Tibial artery (tissue), 4 donors: Measurements from ENCODE around the gene EPHB3.

Source experiments
- DNase-seq, 2 donors: peaks; one replicate each; pipeline ENCODE4 v3.0.0-alpha.2; 2019
- H3K27ac ChIP-seq, 2 donors: fragments of 200-600 bp; sonication (generic) in 1 of 2; 1 replicate in 1 of 2; 2 replicates in 1 of 2; pipeline ENCODE4 v1.5.1; 2018 to 2019; ENCODE audit warnings: mild to moderate bottlenecking in 1 of 2
- H3K27me3 ChIP-seq, 2 donors: fragments of 200-600 bp; sonication (generic) in 1 of 2; one replicate each; pipeline versions ENCODE4 v1.5.1 to v1.6.0; 2016 to 2019
- H3K36me3 ChIP-seq, 3 donors: fragments of 200-600 bp; sonication (generic) in 2 of 3; one replicate each; pipeline ENCODE4 v1.5.1; 2016 to 2019; ENCODE audit warnings: mild to moderate bottlenecking in 2 of 3
- H3K4me1 ChIP-seq, 4 donors: fragments of 200-600 bp; sonication (generic) in 2 of 4; 1 replicate in 3 of 4; 2 replicates in 1 of 4; pipeline ENCODE4 v1.5.1; 2016 to 2019
- H3K4me3 ChIP-seq, 2 donors: fragments of 200-600 bp; sonication (generic) in 1 of 2; 1 replicate in 1 of 2; 2 replicates in 1 of 2; pipeline ENCODE4 v1.5.1; 2018 to 2019; ENCODE audit warnings: mild to moderate bottlenecking in 2 of 2
- H3K9me3 ChIP-seq, 3 donors: fragments of 200-600 bp; sonication (generic) in 1 of 3; one replicate each; pipeline ENCODE4 v1.5.1; 2016 to 2019
- CTCF ChIP-seq, 2 experiments: fragments of 200-600 bp in 1 of 2; fragments of 450-650 bp in 1 of 2; IDR thresholded peaks; one replicate each; pipeline ENCODE4 v1.5.1; 2017 to 2019; ENCODE audit warnings: antibody characterized with exemption in 2 of 2, mild to moderate bottlenecking in 1 of 2, moderate library complexity in 1 of 2
- intact Hi-C: fragments of 100-400 bp; cut with DNase I; formaldehyde crosslinking; loops from one replicate; pipeline ENCODE4 v1.15.0; 2023; ENCODE audit warnings: low total_unique reads

Gene EPHB3

DNA sequence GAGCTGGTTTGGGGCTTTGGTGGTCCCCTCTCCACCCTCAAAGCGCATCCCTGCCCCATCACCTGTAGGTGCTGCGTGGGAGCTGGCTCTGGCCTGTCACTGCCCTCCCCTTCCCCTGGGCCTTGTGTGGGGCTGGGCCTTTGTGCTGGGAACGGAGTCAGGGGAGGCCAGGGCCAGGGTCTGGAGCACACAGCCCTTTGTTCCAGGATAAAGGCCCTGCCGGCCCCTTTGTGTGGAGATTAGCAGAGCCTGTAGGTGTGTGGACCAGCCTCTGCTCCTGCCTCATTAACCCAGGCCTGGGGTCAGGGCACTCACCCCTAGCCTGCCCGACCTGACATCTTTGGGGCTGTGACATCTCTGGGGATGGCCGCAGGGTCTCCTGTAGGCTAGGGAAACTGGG, 8.9 kb downstream of the EPHB3 start:
- H3K36me3 ChIP-seq, result peaks cover 0 to 16% (median 0%) of the 10 kb centered on the region in 3 donors
- H3K9me3 ChIP-seq, result no peaks in the 10 kb centered on the region
- no peak for DNase-seq
- no peaks in the 10 kb centered on the region for H3K27me3 ChIP-seq
- H3K27ac ChIP-seq, result no peak overlapping the region
- intact Hi-C loops, result no loop called here
- peaks cover 0 to 54% (median 20%) of the 10 kb centered on the region in 4 donors for H3K4me1 ChIP-seq
- no peak for TF ChIP-seq CTCF (IDR thresholded peaks at IDR 0.05)
- no peak overlapping the region for H3K4me3 ChIP-seq

GRCh38 chr3:184571750-184572377, 10.3 kb downstream of the EPHB3 start:
- Histone ChIP-seq H3K27ac (no peak overlapping the region), H3K27me3 (no peaks in the 10 kb centered on the region), H3K9me3 (no peaks in the 10 kb centered on the region), H3K4me3 (no peak overlapping the region), H3K4me1 (peaks cover 0 to 41% (median 14%) of the 10 kb centered on the region in 4 donors), H3K36me3 (peaks cover 0 to 29% (median 2%) of the 10 kb centered on the region in 3 donors)
- DNase-seq, result no peak
- intact Hi-C loops, result no loop called here
- TF ChIP-seq CTCF (IDR thresholded peaks at IDR 0.05), result no peak

DNA sequence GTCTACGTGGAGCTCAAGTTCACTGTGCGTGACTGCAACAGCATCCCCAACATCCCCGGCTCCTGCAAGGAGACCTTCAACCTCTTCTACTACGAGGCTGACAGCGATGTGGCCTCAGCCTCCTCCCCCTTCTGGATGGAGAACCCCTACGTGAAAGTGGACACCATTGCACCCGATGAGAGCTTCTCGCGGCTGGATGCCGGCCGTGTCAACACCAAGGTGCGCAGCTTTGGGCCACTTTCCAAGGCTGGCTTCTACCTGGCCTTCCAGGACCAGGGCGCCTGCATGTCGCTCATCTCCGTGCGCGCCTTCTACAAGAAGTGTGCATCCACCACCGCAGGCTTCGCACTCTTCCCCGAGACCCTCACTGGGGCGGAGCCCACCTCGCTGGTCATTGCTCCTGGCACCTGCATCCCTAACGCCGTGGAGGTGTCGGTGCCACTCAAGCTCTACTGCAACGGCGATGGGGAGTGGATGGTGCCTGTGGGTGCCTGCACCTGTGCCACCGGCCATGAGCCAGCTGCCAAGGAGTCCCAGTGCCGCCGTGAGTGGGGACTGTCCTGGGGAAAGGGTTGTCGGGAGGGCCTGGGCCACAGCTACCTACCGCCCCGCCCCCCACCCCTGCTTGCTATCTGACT, 11.2 kb downstream of the EPHB3 start:
- no peak overlapping the region for H3K27ac ChIP-seq
- H3K9me3 ChIP-seq, result no peaks in the 10 kb centered on the region
- H3K4me3 ChIP-seq, result no peak overlapping the region
- H3K27me3 ChIP-seq, result no peaks in the 10 kb centered on the region
- peaks cover 0 to 38% (median 11%) of the 10 kb centered on the region in 3 donors for H3K36me3 ChIP-seq
- intact Hi-C loops, result no loop called here
- no peak for TF ChIP-seq CTCF (IDR thresholded peaks at IDR 0.05)
- peaks cover 0 to 41% (median 14%) of the 10 kb centered on the region in 4 donors for H3K4me1 ChIP-seq
- DNase-seq, result no peak

DNA sequence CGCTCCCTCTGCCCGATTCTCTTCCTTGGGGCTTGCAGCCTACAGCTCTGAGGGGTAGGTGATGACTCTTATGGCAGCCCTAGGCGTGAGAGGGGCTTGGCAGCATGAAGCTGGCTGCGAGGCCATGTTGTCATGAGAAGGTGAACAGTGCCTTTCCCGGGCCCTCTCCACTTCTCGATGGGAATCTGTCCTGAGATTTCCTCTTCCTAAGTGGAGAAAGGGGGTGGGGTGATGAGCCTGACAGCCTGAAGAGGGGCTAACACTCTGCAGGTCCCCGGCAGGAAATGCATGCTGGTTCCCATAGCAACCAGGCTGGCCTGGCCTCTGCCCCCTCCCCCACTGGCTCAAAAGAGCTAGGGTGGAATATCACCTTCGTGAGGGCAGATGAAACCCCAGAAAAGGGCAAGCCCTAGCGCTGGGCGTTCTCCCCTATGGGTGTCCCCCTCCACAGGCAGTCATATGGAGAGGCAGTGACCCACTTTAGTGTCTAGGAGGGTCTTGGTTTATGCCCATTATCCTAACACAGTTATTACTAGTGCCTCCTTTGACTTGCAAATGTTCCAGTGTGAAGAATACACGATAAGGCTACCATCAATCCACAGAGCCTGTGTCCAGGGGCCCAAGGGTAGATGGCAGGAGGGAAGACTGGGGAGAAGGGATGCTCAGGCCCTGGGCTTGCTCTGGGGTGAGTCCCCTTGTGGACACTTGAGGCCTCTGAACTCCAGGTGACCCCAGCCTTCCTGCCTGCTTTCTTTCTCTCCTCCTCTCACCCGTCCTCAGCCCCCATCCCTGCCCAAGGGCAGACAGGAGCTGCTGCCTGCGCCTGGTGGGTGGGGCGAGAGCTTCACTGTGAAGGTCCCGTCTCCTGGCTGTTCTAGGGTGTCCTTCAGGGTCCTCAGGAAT, 13.2 kb downstream of the EPHB3 start:
- no peak overlapping the region for H3K4me3 ChIP-seq
- peaks cover 0 to 29% (median 2%) of the 10 kb centered on the region in 4 donors for H3K4me1 ChIP-seq
- H3K9me3 ChIP-seq, result no peaks in the 10 kb centered on the region
- peaks cover 0 to 51% (median 19%) of the 10 kb centered on the region in 3 donors for H3K36me3 ChIP-seq
- TF ChIP-seq CTCF (IDR thresholded peaks at IDR 0.05), result no peak
- DNase-seq, result no peak
- no peak overlapping the region for H3K27ac ChIP-seq
- no peaks in the 10 kb centered on the region for H3K27me3 ChIP-seq
- intact Hi-C loops, result no loop called here

- no peak overlapping the region for H3K27ac ChIP-seq
- peaks cover 0 to 61% (median 19%) of the 10 kb centered on the region in 3 donors for H3K36me3 ChIP-seq
- H3K9me3 ChIP-seq, result no peaks in the 10 kb centered on the region
- no peak overlapping the region for H3K4me3 ChIP-seq
- intact Hi-C loops, result no loop called here
- H3K27me3 ChIP-seq, result no peaks in the 10 kb centered on the region
- H3K4me1 ChIP-seq, result peaks cover 0 to 21% (median 0%) of the 10 kb centered on the region in 4 donors
- DNase-seq, result no peak
- TF ChIP-seq CTCF (IDR thresholded peaks at IDR 0.05), result no peak
Measured at GRCh38 chr3:184575701-184576100, 14.1 kb downstream of the EPHB3 start.
